GM12878 (cell line): ENCODE data around the gene TENT5A. TPM values are rescaled to one million over a fixed set of nuclear protein-coding genes. Genes with fewer than 3 reads are reported as not detected.

ENCODE experiments used
- ATAC-seq: fragments of 200-7000 bp; cut with Tn5 transposase; 3 replicates; pipeline ENCODE4 v1.9.1; 2020; ENCODE audit warnings: mild to moderate bottlenecking, moderate library complexity
- BruUV-seq: library from RNA; stranded (reverse); fragments of 400-500 nt; replicated peaks from 2 replicates; lab custom pipeline; 2021; lab: Mats Ljungman, UMichigan
- CTCF ChIA-PET: fragments of 300-600 bp; sonication (Branson Sonifier 250); formaldehyde crosslinking; extraction: SDS; loops from one replicate; lab custom pipeline; 2021; ENCODE audit warnings: inconsistent platforms; lab: Yijun Ruan, JAX
- POLR2A ChIA-PET: fragments of 350-600 bp; formaldehyde crosslinking; extraction: SDS; loops from one replicate; lab custom pipeline; 2021; ENCODE audit warnings: inconsistent platforms; lab: Charles Lee
- RAD21 ChIA-PET: fragments of 300-600 bp; sonication (Branson Sonifier 250); formaldehyde crosslinking; loops from one replicate; lab custom pipeline; 2023; ENCODE audit warnings: antibody characterized with exemption; ENCODE audit not compliant: unreplicated experiment; lab: Charles Lee
- SMC1A ChIA-PET: fragments of 300-600 bp; sonication (Branson Sonifier 250); formaldehyde crosslinking; loops from one replicate; lab custom pipeline; 2023; ENCODE audit not compliant: unreplicated experiment, uncharacterized antibody; lab: Charles Lee
- DNase-seq: peaks from one replicate; pipeline ENCODE4 v3.0.0-alpha.2; 2011; ENCODE audit warnings: low read depth, low spot score
- FAIRE-seq: peaks from 3 replicates; lab custom pipeline; 2011; peaks lifted over from hg19 to GRCh38; lab: Jason Lieb, UNC
- H2AFZ ChIP-seq: 2 replicates; pipeline ENCODE4 v1.6.0; 2011; ENCODE audit warnings: low read depth, low read length, control low read depth; ENCODE audit not compliant: control insufficient read depth
- H3K27ac ChIP-seq: 2 replicates; pipeline ENCODE4 v1.5.1; 2011; ENCODE audit warnings: control low read depth; ENCODE audit not compliant: control insufficient read depth, insufficient read depth
- H3K27me3 ChIP-seq, 2 experiments: replicated peaks in 1 of 2; 2 replicates each; pipeline versions ENCODE4 v1.6.0 to v1.6.1; 2011; ENCODE audit warnings: low read length in 1 of 2; ENCODE audit not compliant: control insufficient read depth in 2 of 2, insufficient read depth in 2 of 2
- H3K36me3 ChIP-seq, 2 experiments: 2 replicates each; pipeline ENCODE4 v1.5.1; 2011; ENCODE audit warnings: low read length in 1 of 2; ENCODE audit not compliant: control insufficient read depth in 2 of 2, insufficient read depth in 2 of 2
- H3K4me1 ChIP-seq: 2 replicates; pipeline ENCODE4 v1.6.1; 2011; ENCODE audit warnings: mild to moderate bottlenecking, low read length, moderate library complexity, mixed read lengths; ENCODE audit not compliant: control insufficient read depth, insufficient read depth
- H3K4me2 ChIP-seq: 2 replicates; pipeline ENCODE4 v1.6.0; 2011; ENCODE audit warnings: control low read depth; ENCODE audit not compliant: control insufficient read depth, insufficient read depth
- H3K4me3 ChIP-seq: fragments of 200-600 bp; sonication (generic); 2 replicates; pipeline ENCODE4 v1.5.1; 2016
- H3K79me2 ChIP-seq: 2 replicates; pipeline ENCODE4 v1.6.0; 2011; ENCODE audit warnings: low read length; ENCODE audit not compliant: control insufficient read depth, insufficient read depth
- H3K9ac ChIP-seq: 2 replicates; pipeline ENCODE4 v1.8.0; 2011; ENCODE audit warnings: low read length, control low read depth, mixed read lengths; ENCODE audit not compliant: control insufficient read depth, insufficient read depth
- H3K9me3 ChIP-seq: replicated peaks from 3 replicates; pipeline ENCODE4 v1.5.1; 2011; ENCODE audit warnings: mild to moderate bottlenecking, low read length; ENCODE audit not compliant: control insufficient read depth, insufficient read depth
- H4K20me1 ChIP-seq: 2 replicates; pipeline ENCODE4 v1.6.0; 2011; ENCODE audit not compliant: control insufficient read depth, insufficient read depth
- ATF7 ChIP-seq: fragments of 450-650 bp; IDR thresholded peaks from 2 replicates; pipeline ENCODE4 v1.6.1; 2016; ENCODE audit warnings: low read depth, mild to moderate bottlenecking
- BACH1 ChIP-seq: fragments of 450-650 bp; IDR thresholded peaks from 2 replicates; pipeline ENCODE4 v1.6.1; 2017; ENCODE audit warnings: mild to moderate bottlenecking, borderline replicate concordance
- EED ChIP-seq: sonication (generic); IDR thresholded peaks from 2 replicates; pipeline ENCODE4 v1.6.1; 2016; ENCODE audit warnings: antibody characterized with exemption, low read depth
- ETV6 ChIP-seq, 2 experiments: fragments of 450-650 bp in 1 of 2; IDR thresholded peaks in 1 of 2; conservative IDR thresholded peaks in 1 of 2; 2 replicates each; pipeline ENCODE4 v1.6.1; 2014; ENCODE audit warnings: antibody characterized with exemption in 1 of 2, borderline replicate concordance in 1 of 2, low read depth in 1 of 2, mild to moderate bottlenecking in 1 of 2, moderate library complexity in 1 of 2
- FOXK2 ChIP-seq: fragments of 450-650 bp; IDR thresholded peaks from 2 replicates; pipeline ENCODE4 v1.6.1; 2017; ENCODE audit warnings: mild to moderate bottlenecking, moderate library complexity
- NFIC ChIP-seq: IDR thresholded peaks from 2 replicates; pipeline ENCODE4 v1.6.1; 2012; ENCODE audit warnings: low read depth, mild to moderate bottlenecking, inconsistent platforms, low read length, moderate library complexity
- RBBP5 ChIP-seq: fragments of 200-600 bp; sonication (generic); conservative IDR thresholded peaks from 2 replicates; pipeline ENCODE4 v1.6.1; 2016
- RELA ChIP-seq: fragments of 450-650 bp; IDR thresholded peaks from 2 replicates; pipeline ENCODE4 v1.8.0; 2014; ENCODE audit warnings: borderline replicate concordance; ENCODE audit not compliant: partially characterized antibody
- RFX5 ChIP-seq: IDR thresholded peaks from 2 replicates; pipeline ENCODE4 v1.6.1; 2011; ENCODE audit warnings: low read depth, low read length, improper control_type of control experiment
- STAT1 ChIP-seq: fragments of 450-650 bp; conservative IDR thresholded peaks from 2 replicates; pipeline ENCODE4 v1.6.1; 2014; ENCODE audit warnings: antibody characterized with exemption, mild to moderate bottlenecking
- TCF3 ChIP-seq: IDR thresholded peaks from 2 replicates; pipeline ENCODE4 v1.6.1; 2012; ENCODE audit warnings: low read depth, mild to moderate bottlenecking, low read length, borderline replicate concordance; ENCODE audit not compliant: insufficient read depth
- YBX1 ChIP-seq: fragments of 450-650 bp; IDR thresholded peaks from 2 replicates; pipeline ENCODE4 v1.6.1; 2016; ENCODE audit warnings: antibody characterized with exemption
- YY1 ChIP-seq: IDR thresholded peaks from 2 replicates; pipeline ENCODE4 v1.6.1; 2011; ENCODE audit warnings: low read depth, mild to moderate bottlenecking, low read length
- WGBS: methylation state at CpG from one replicate; pipeline ENCODE4 v1.1.6; 2016; ENCODE audit warnings: low lambda C conversion rate; ENCODE audit not compliant: insufficient replicate concordance, insufficient coverage; ENCODE audit errors: missing lambda C conversion rate; 5-methylcytosine and 5-hydroxymethylcytosine counted together
- in situ Hi-C: fragments of 300-500 bp; cut with MboI; formaldehyde crosslinking; loops from 9 replicates; pipeline ENCODE4 v1.14.3; 2018; ENCODE audit warnings: mixed read lengths
- intact Hi-C: fragments of 100-400 bp; cut with micrococcal nuclease; formaldehyde crosslinking; loops from one replicate; pipeline ENCODE4 v1.14.2; 2022; ENCODE audit not compliant: unreplicated experiment
- polyA plus RNA-seq, 11 experiments: library from polyadenylated mRNA; depleted of rRNA in 4 of 11; unstranded in 6 of 11; stranded (reverse) in 5 of 11; fragments of >200 nt; fragmentation: Nextera tagmentation in 4 of 11; fragmentation: Illumina TruSeq in 1 of 11; extraction: Ambion mirVana in 4 of 11; extraction: Trizol in 1 of 11; gene quantifications; 1 replicate in 1 of 11; 2 replicates in 10 of 11; pipeline versions ENCODE4 v1.2.1 to v1.2.3, GENCODE V29; 2011 to 2016; ENCODE audit warnings: inconsistent platforms in 2 of 11, missing spikeins in 2 of 11, low read depth in 1 of 11
- total RNA-seq, 4 experiments: library from RNA; depleted of rRNA in 3 of 4; stranded (reverse); fragments of >200 nt in 3 of 4; fragmentation: Illumina TruSeq in 1 of 4; extraction: Trizol in 1 of 4; gene quantifications; 2 replicates each; pipeline versions ENCODE4 v1.2.1 to v1.2.3, GENCODE V29; 2013 to 2021
- TF ChIP-seq, protein P1 (sequence below): IDR thresholded peaks from 2 replicates; pipeline ENCODE4 v1.6.1; 2012; ENCODE audit warnings: mild to moderate bottlenecking, low read depth, low read length
- TF ChIP-seq, protein P2 (sequence below): fragments of 450-650 bp; IDR thresholded peaks from 2 replicates; pipeline ENCODE4 v1.6.1; 2017; ENCODE audit warnings: borderline replicate concordance
- TF ChIP-seq, protein P3 (sequence below), 3 experiments: IDR thresholded peaks in 2 of 3; conservative IDR thresholded peaks in 1 of 3; 2 replicates each; pipeline ENCODE4 v1.5.1; 2011; ENCODE audit warnings: low read depth in 3 of 3, low read length in 3 of 3, mild to moderate bottlenecking in 3 of 3, control low read depth in 2 of 3, moderate library complexity in 2 of 3, inconsistent platforms in 1 of 3, mixed read lengths in 1 of 3; ENCODE audit not compliant: control insufficient read depth in 2 of 3, insufficient read depth in 1 of 3; ENCODE audit errors: extremely low read depth in 1 of 3

The TENT5A gene
- total and polyA plus RNA-seq, 10 of the 15 experiments (the other 5 are each of a cell fraction or from before 2014, with no cell fraction given): 0.25 to 9.6 (median 0.48) TPM

DNA sequence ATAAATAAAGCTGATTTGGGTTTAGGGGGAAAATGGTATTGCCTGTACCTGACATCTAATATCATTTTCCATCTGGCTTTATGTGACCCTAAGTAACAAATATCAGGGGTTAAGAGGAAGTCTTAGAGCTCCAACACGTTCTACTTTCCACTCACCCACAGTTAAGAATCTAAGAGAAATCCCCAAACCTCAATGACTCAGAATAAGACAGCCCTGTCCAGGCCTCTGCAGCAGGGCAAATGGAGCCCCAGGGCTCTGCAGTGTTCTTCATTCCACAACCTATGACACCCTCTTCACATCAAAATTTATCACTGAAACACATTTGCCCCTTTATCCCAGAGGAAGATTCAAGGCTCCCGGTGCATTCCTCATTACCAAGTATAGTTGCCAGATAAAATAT, 20.3 kb upstream of the TENT5A start:
- in situ Hi-C loops: no loop called here
- ChIA-PET SMC1A (interaction anchor here (0.6 to 1.6 kb wide), 7 partner anchors 9 to 177 kb away, joined by 3 to 5 read pairs (median 3); no protein-coding TSS in a partner anchor), CTCF (interaction anchor here (1.2 to 1.4 kb wide), 2 partner anchors 31 to 37 kb away, joined by 3 to 4 read pairs; no protein-coding TSS in a partner anchor), POLR2A (interaction anchor here (0.6 to 1.1 kb wide), 3 partner anchors 10 to 233 kb away, joined by 3 to 4 read pairs (median 3); no protein-coding TSS in a partner anchor), RAD21 (interaction anchor here (0.5 to 1.0 kb wide), 4 partner anchors 12 to 176 kb away, joined by 3 to 5 read pairs (median 3); no protein-coding TSS in a partner anchor)
- peak; percentile 45 for DNase-seq
- peak; percentile 99 for ATAC-seq
- Histone ChIP-seq H3K4me3 (no peak overlapping the region), H3K36me3 (no peaks in the 10 kb centered on the region), H3K9ac (no peak overlapping the region), H3K27me3 (no peaks in the 10 kb centered on the region), H4K20me1 (no peaks in the 10 kb centered on the region), H3K4me1 (no peaks in the 10 kb centered on the region), H3K9me3 (no peaks in the 10 kb centered on the region), H3K79me2 (no peaks in the 10 kb centered on the region), H2AFZ (no peak overlapping the region), H3K27ac (no peak overlapping the region), H3K4me2 (no peak overlapping the region)
- intact Hi-C loops: no loop called here
- WGBS: 0% methylated on average over 2 of the region's 2 CpGs
- FAIRE-seq: peak; percentile 38
- no TSS peak for BruUV-seq
- TF ChIP-seq, protein P1, sequence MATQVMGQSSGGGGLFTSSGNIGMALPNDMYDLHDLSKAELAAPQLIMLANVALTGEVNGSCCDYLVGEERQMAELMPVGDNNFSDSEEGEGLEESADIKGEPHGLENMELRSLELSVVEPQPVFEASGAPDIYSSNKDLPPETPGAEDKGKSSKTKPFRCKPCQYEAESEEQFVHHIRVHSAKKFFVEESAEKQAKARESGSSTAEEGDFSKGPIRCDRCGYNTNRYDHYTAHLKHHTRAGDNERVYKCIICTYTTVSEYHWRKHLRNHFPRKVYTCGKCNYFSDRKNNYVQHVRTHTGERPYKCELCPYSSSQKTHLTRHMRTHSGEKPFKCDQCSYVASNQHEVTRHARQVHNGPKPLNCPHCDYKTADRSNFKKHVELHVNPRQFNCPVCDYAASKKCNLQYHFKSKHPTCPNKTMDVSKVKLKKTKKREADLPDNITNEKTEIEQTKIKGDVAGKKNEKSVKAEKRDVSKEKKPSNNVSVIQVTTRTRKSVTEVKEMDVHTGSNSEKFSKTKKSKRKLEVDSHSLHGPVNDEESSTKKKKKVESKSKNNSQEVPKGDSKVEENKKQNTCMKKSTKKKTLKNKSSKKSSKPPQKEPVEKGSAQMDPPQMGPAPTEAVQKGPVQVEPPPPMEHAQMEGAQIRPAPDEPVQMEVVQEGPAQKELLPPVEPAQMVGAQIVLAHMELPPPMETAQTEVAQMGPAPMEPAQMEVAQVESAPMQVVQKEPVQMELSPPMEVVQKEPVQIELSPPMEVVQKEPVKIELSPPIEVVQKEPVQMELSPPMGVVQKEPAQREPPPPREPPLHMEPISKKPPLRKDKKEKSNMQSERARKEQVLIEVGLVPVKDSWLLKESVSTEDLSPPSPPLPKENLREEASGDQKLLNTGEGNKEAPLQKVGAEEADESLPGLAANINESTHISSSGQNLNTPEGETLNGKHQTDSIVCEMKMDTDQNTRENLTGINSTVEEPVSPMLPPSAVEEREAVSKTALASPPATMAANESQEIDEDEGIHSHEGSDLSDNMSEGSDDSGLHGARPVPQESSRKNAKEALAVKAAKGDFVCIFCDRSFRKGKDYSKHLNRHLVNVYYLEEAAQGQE: no peak
- TF ChIP-seq TCF3 (no peak), RELA (peak; percentile 79), YY1 (peak; percentile 62; the same call in 1 of the 2 replicates), STAT1 (no peak), EED (peak; percentile 77), NFIC (peak; percentile 78), RBBP5 (no peak), BACH1 (peak; percentile 63; the same call in 1 of the 2 replicates), RFX5 (no peak), YBX1 (no peak), FOXK2 (no peak), ATF7 (peak; percentile 64), ETV6 (conservative IDR thresholded peaks at IDR 0.05 in 1 of 2, IDR thresholded peaks at IDR 0.05 in 1 of 2; ENCODE audit: borderline replicate concordance in 1 of 2, low read depth in 1 of 2) (no peak)
- TF ChIP-seq, protein P2, sequence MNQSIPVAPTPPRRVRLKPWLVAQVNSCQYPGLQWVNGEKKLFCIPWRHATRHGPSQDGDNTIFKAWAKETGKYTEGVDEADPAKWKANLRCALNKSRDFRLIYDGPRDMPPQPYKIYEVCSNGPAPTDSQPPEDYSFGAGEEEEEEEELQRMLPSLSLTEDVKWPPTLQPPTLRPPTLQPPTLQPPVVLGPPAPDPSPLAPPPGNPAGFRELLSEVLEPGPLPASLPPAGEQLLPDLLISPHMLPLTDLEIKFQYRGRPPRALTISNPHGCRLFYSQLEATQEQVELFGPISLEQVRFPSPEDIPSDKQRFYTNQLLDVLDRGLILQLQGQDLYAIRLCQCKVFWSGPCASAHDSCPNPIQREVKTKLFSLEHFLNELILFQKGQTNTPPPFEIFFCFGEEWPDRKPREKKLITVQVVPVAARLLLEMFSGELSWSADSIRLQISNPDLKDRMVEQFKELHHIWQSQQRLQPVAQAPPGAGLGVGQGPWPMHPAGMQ: no peak
- TF ChIP-seq, protein P3, sequence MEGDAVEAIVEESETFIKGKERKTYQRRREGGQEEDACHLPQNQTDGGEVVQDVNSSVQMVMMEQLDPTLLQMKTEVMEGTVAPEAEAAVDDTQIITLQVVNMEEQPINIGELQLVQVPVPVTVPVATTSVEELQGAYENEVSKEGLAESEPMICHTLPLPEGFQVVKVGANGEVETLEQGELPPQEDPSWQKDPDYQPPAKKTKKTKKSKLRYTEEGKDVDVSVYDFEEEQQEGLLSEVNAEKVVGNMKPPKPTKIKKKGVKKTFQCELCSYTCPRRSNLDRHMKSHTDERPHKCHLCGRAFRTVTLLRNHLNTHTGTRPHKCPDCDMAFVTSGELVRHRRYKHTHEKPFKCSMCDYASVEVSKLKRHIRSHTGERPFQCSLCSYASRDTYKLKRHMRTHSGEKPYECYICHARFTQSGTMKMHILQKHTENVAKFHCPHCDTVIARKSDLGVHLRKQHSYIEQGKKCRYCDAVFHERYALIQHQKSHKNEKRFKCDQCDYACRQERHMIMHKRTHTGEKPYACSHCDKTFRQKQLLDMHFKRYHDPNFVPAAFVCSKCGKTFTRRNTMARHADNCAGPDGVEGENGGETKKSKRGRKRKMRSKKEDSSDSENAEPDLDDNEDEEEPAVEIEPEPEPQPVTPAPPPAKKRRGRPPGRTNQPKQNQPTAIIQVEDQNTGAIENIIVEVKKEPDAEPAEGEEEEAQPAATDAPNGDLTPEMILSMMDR (IDR thresholded peaks at IDR 0.05 in 2 of 3, conservative IDR thresholded peaks at IDR 0.05 in 1 of 3; ENCODE audit: control insufficient read depth in 2 of 3, extremely low read depth in 1 of 3, insufficient read depth in 1 of 3, low read depth in 3 of 3, low read length in 3 of 3): no peak
